ENCODE results near the gene HCK. TPM values are rescaled to one million over a fixed set of nuclear protein-coding genes. Genes with fewer than 3 reads are reported as not detected.

Gene HCK
- total RNA-seq, 1 donor, result 0.36 TPM

DNA sequence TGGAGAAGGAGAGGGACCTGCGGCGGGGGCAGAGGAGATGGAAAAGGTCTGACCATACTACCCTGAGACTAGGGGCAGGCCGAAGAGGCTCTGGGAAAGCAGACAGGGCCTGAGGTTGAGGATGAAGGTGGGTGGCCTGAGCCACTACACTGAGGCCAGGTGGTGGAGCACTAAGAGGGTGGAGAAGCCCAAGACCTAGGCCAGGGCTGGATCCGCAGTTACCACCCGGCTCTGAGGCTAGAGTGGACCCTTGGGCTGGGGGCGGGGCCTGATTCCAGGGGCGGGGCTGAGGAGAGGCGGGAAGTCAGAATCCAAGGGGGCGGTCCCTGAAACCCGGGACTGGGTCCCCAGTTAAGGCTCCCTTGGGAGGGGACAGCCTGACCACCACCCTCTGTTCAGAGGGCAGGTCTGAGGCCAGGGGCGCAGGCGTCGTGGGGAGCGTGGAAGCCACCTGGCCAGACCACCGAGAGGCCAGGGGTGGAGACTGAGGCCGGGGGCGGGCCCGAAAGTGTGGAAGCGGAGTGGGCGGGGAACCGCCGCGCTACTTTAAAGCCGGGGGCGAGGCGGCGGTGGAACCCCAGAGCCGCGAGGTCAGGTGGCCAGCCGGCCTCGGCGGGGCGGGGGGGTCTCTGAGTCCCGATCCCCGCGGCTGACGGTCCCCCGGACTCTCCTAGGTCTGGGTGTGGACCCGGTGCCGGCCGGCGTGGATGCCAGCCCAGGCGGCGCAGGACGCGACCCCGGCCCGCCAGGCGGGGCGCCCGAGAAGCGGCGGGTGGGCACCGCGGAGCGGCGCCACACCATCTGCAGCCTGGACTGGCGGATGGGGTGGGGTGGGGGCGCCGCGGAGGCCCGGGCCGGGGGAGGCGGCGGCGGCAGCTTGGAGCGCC, 33.5 kb upstream of the HCK start:
- Histone ChIP-seq H3K4me3 (ENCODE audit: insufficient read depth, low read length) (peak overlapping the region; percentile 19), H3K27me3 (ENCODE audit: insufficient read depth, low read length) (peaks cover 59% of the 10 kb centered on the region), H2AFZ (ENCODE audit: low read length) (no peak overlapping the region), H3K36me3 (ENCODE audit: insufficient read depth, low read length) (no peaks in the 10 kb centered on the region), H3K4me1 (ENCODE audit: insufficient read depth, low read length) (no peaks in the 10 kb centered on the region), H4K20me1 (ENCODE audit: insufficient read depth, low read length) (no peaks in the 10 kb centered on the region), H3K9me3 (ENCODE audit: low read depth, low read length) (no peaks in the 10 kb centered on the region), H3K27ac (ENCODE audit: low read depth, low read length) (no peak overlapping the region), H3K4me2 (ENCODE audit: insufficient read depth, low read length) (peak overlapping the region; percentile 43), H3K79me2 (ENCODE audit: insufficient read depth, low read length) (no peaks in the 10 kb centered on the region)
- peak; percentile 88 for DNase-seq (ENCODE audit: insufficient read length, low spot score, missing footprints)
- TF ChIP-seq, protein P1, sequence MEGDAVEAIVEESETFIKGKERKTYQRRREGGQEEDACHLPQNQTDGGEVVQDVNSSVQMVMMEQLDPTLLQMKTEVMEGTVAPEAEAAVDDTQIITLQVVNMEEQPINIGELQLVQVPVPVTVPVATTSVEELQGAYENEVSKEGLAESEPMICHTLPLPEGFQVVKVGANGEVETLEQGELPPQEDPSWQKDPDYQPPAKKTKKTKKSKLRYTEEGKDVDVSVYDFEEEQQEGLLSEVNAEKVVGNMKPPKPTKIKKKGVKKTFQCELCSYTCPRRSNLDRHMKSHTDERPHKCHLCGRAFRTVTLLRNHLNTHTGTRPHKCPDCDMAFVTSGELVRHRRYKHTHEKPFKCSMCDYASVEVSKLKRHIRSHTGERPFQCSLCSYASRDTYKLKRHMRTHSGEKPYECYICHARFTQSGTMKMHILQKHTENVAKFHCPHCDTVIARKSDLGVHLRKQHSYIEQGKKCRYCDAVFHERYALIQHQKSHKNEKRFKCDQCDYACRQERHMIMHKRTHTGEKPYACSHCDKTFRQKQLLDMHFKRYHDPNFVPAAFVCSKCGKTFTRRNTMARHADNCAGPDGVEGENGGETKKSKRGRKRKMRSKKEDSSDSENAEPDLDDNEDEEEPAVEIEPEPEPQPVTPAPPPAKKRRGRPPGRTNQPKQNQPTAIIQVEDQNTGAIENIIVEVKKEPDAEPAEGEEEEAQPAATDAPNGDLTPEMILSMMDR (IDR thresholded peaks at IDR 0.05; ENCODE audit: extremely low read depth, low read depth, low read length), result no peak

DNA sequence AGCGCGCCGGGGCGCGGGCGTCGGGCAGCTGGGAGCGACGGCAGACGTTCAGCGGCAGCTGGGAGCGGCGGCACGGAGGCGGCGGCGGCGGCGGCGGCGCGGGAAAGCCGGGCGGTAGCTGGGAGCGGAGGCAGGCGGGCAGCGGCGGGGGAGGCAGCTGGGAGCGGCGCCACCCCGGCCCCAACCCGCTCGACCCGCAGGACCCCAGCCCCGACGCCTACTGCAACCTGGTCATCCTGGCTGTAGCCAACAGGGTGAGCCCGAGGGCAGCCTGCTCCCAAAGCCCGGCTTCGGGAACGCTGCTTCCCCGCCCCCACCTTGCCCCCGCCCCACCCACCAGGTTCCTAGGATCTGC, 32.9 kb upstream of the HCK start:
- Histone ChIP-seq H2AFZ (ENCODE audit: low read length) (no peak overlapping the region), H3K4me1 (ENCODE audit: insufficient read depth, low read length) (no peaks in the 10 kb centered on the region), H3K4me3 (ENCODE audit: insufficient read depth, low read length) (no peak overlapping the region), H3K36me3 (ENCODE audit: insufficient read depth, low read length) (no peaks in the 10 kb centered on the region), H3K79me2 (ENCODE audit: insufficient read depth, low read length) (no peaks in the 10 kb centered on the region), H4K20me1 (ENCODE audit: insufficient read depth, low read length) (no peaks in the 10 kb centered on the region), H3K27me3 (ENCODE audit: insufficient read depth, low read length) (peaks cover 59% of the 10 kb centered on the region), H3K27ac (ENCODE audit: low read depth, low read length) (no peak overlapping the region), H3K9me3 (ENCODE audit: low read depth, low read length) (no peaks in the 10 kb centered on the region), H3K4me2 (ENCODE audit: insufficient read depth, low read length) (no peak overlapping the region)
- TF ChIP-seq, protein P1 (IDR thresholded peaks at IDR 0.05; ENCODE audit: extremely low read depth, low read depth, low read length), result no peak
- DNase-seq (ENCODE audit: insufficient read length, low spot score, missing footprints), result no peak

DNA sequence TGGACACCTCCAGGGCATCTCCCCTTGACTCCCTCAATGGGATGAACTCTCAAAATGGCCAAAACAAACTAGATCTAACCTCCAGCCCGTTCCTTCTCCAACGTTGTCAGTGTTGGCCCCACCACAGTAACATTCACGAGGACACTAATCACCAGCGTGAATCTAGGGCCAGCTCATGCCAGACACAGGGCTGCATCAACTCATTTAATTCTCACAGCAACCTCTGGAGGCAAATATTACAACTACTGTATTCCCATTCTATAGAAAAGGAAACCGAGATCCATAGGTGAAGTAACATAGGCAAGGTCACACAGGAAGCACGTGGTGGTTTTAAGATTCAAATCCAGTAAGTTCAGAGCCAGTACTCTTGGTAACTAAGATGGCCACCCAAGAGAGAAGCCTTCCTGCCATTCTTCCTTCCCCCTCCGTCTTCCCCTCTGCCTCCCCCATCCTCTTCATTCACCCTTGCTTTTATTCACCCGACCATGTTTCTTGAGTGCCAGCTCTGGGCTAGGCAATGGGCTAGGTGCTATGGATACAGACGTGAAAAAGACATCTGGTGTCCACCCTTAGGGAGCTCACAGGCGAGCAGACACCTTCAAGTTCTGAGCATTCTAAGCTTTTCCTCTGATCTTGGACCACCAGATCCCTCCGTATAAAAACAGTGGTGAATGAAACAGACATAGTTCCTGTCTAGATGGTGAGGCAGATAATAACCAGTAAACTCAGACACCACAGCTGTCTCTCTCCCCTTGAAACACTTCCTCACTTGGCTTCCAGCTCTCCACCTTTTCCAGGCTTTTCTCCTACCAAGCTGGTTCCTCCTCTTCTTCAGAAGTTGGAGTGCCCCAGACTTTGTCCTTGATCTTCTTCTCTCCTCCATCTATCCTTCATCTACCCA, 32.2 kb upstream of the HCK start:
- Histone ChIP-seq H3K36me3 (ENCODE audit: insufficient read depth, low read length) (no peaks in the 10 kb centered on the region), H3K27me3 (ENCODE audit: insufficient read depth, low read length) (peaks cover 56% of the 10 kb centered on the region), H3K4me1 (ENCODE audit: insufficient read depth, low read length) (no peaks in the 10 kb centered on the region), H3K4me3 (ENCODE audit: insufficient read depth, low read length) (no peak overlapping the region), H4K20me1 (ENCODE audit: insufficient read depth, low read length) (no peaks in the 10 kb centered on the region), H3K4me2 (ENCODE audit: insufficient read depth, low read length) (no peak overlapping the region), H3K27ac (ENCODE audit: low read depth, low read length) (no peak overlapping the region), H2AFZ (ENCODE audit: low read length) (no peak overlapping the region), H3K79me2 (ENCODE audit: insufficient read depth, low read length) (no peaks in the 10 kb centered on the region), H3K9me3 (ENCODE audit: low read depth, low read length) (no peaks in the 10 kb centered on the region)
- TF ChIP-seq, protein P1 (IDR thresholded peaks at IDR 0.05; ENCODE audit: extremely low read depth, low read depth, low read length), result no peak
- peak; percentile 57 for DNase-seq (ENCODE audit: insufficient read length, low spot score, missing footprints)

DNA sequence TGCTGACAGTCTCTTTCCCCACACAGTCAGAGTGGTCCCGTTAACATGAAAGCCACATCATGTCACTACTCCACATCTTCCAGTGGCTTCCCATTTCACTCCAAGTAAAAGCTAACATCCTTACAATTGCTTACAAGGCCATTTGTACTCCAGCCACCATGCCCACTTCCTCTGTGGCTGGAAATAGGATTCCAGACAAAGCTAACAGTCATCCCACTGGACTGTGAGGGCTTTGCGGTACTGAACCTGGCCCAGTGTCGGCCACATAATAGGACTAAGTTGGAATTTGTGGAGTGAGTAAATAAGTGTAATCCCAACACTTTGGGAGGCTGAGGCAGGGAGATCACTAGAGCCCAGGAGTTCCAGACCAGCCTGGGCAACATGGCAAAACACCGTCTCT, 31.0 kb upstream of the HCK start:
- TF ChIP-seq, protein P1 (IDR thresholded peaks at IDR 0.05; ENCODE audit: extremely low read depth, low read depth, low read length), result no peak
- Histone ChIP-seq H3K9me3 (ENCODE audit: low read depth, low read length) (no peaks in the 10 kb centered on the region), H3K27ac (ENCODE audit: low read depth, low read length) (no peak overlapping the region), H3K4me2 (ENCODE audit: insufficient read depth, low read length) (no peak overlapping the region), H4K20me1 (ENCODE audit: insufficient read depth, low read length) (no peaks in the 10 kb centered on the region), H3K4me3 (ENCODE audit: insufficient read depth, low read length) (no peak overlapping the region), H3K36me3 (ENCODE audit: insufficient read depth, low read length) (no peaks in the 10 kb centered on the region), H3K27me3 (ENCODE audit: insufficient read depth, low read length) (peaks cover 64% of the 10 kb centered on the region), H3K79me2 (ENCODE audit: insufficient read depth, low read length) (no peaks in the 10 kb centered on the region), H2AFZ (ENCODE audit: low read length) (no peak overlapping the region), H3K4me1 (ENCODE audit: insufficient read depth, low read length) (no peaks in the 10 kb centered on the region)
- DNase-seq (ENCODE audit: insufficient read length, low spot score, missing footprints), result peak; percentile 87
